Loucy (cell line): ENCODE measurements around the gene BCO2.

ENCODE experiments used
- CTCF ChIP-seq: fragments of 200-600 bp; sonication (generic); conservative IDR thresholded peaks from 2 replicates; pipeline ENCODE4 v1.5.1; 2014; ENCODE audit warnings: mild to moderate bottlenecking, antibody characterized with exemption, low read length
- EZH2phosphoT487 ChIP-seq: fragments of 200-600 bp; IDR thresholded peaks from 2 replicates; pipeline ENCODE4 v1.6.1; 2018; ENCODE audit warnings: antibody characterized with exemption, mild to moderate bottlenecking, moderate library complexity, borderline replicate concordance

GRCh38 chr11:112223121-112223520 lies 47.8 kb downstream of the BCO2 start:
- TF ChIP-seq CTCF (no peak), EZH2phosphoT487 (no peak)
